WTC11 (cell line): ENCODE measurements around the gene NFATC1. TPM values are rescaled to one million over a fixed set of nuclear protein-coding genes. Genes with fewer than 3 reads are reported as not detected.

ENCODE experiments used
- ATAC-seq: fragments of 200-7000 bp; cut with Tn5 transposase; 2 replicates; pipeline ENCODE4 v1.10.0; 2021; ENCODE audit warnings: mild to moderate bottlenecking, moderate library complexity
- CTCF ChIA-PET: fragments of 300-600 bp; sonication (Branson Sonifier 250); formaldehyde crosslinking; loops from one replicate; lab custom pipeline; 2021; ENCODE audit warnings: antibody characterized with exemption; lab: Charles Lee
- POLR2A ChIA-PET: fragments of 350-600 bp; sonication (Branson Sonifier 250); formaldehyde crosslinking; loops from one replicate; lab custom pipeline; 2021; ENCODE audit warnings: antibody characterized with exemption; lab: Charles Lee
- DNase-seq: peaks from one replicate; pipeline ENCODE4 v3.0.0; 2021; ENCODE audit warnings: low spot score
- H3K27ac Mint-ChIP-seq: 2 replicates; pipeline ENCODE4 v1.8.0; 2021; ENCODE audit warnings: mixed read lengths
- H3K27me3 Mint-ChIP-seq: 2 replicates; pipeline ENCODE4 v1.8.0; 2021; ENCODE audit warnings: low read depth, mild to moderate bottlenecking, moderate library complexity, mixed read lengths
- H3K36me3 Mint-ChIP-seq: 2 replicates; pipeline ENCODE4 v1.8.0; 2021; ENCODE audit warnings: mixed read lengths
- H3K4me1 Mint-ChIP-seq: 2 replicates; pipeline ENCODE4 v1.8.0; 2022; ENCODE audit warnings: mixed read lengths
- H3K4me3 Mint-ChIP-seq: 2 replicates; pipeline ENCODE4 v1.8.0; 2021; ENCODE audit warnings: mild to moderate bottlenecking, moderate library complexity, mixed read lengths
- H3K9me3 Mint-ChIP-seq: 2 replicates; pipeline ENCODE4 v1.8.0; 2021; ENCODE audit warnings: mixed read lengths
- ATF3 ChIP-seq: sonication (generic); formaldehyde crosslinking; conservative IDR thresholded peaks from 2 replicates; pipeline ENCODE4 v1.8.1; 2022; ENCODE audit warnings: mild to moderate bottlenecking, missing genetic modification reagents
- CDX4 ChIP-seq: fragments of 250-450 bp; sonication (Bioruptor Pico); IDR thresholded peaks from 2 replicates; pipeline ENCODE4 v1.9.0; 2021; ENCODE audit warnings: moderate library complexity, mild to moderate bottlenecking, inconsistent platforms, borderline replicate concordance
- ELF4 ChIP-seq: sonication (generic); formaldehyde crosslinking; IDR thresholded peaks from 2 replicates; pipeline ENCODE4 v1.8.1; 2022; ENCODE audit warnings: low read depth, mild to moderate bottlenecking, moderate library complexity, missing genetic modification reagents
- FOXJ3 ChIP-seq: sonication (generic); formaldehyde crosslinking; IDR thresholded peaks from 2 replicates; pipeline ENCODE4 v1.9.0; 2021; ENCODE audit warnings: missing genetic modification reagents, mild to moderate bottlenecking, borderline replicate concordance
- FOXK1 ChIP-seq: sonication (generic); formaldehyde crosslinking; IDR thresholded peaks from 2 replicates; pipeline ENCODE4 v1.8.0; 2022; ENCODE audit warnings: mild to moderate bottlenecking, moderate library complexity, missing genetic modification reagents
- GRHL2 ChIP-seq: fragments of 250-450 bp; sonication (Bioruptor Pico); IDR thresholded peaks from 2 replicates; pipeline ENCODE4 v1.8.0; 2022; ENCODE audit warnings: mild to moderate bottlenecking, moderate library complexity; ENCODE audit not compliant: insufficient replicate concordance, severe bottlenecking
- HMGA2 ChIP-seq: fragments of 250-450 bp; sonication (Bioruptor Pico); IDR thresholded peaks from 2 replicates; pipeline ENCODE4 v1.4.0; 2021; ENCODE audit warnings: mild to moderate bottlenecking, moderate library complexity
- HMGXB4 ChIP-seq: sonication (generic); formaldehyde crosslinking; IDR thresholded peaks from 2 replicates; pipeline ENCODE4 v1.8.1; 2023; ENCODE audit warnings: mild to moderate bottlenecking, moderate library complexity, missing genetic modification reagents
- IRF2 ChIP-seq: sonication (generic); formaldehyde crosslinking; IDR thresholded peaks from 2 replicates; pipeline ENCODE4 v1.8.0; 2022; ENCODE audit warnings: low read depth, missing genetic modification reagents, borderline replicate concordance
- NFATC4 ChIP-seq: fragments of 250-450 bp; sonication (Bioruptor Pico); IDR thresholded peaks from 2 replicates; pipeline ENCODE4 v1.9.0; 2021; ENCODE audit warnings: mild to moderate bottlenecking
- NR2C2 ChIP-seq: sonication (generic); formaldehyde crosslinking; IDR thresholded peaks from 2 replicates; pipeline ENCODE4 v1.8.0; 2022; ENCODE audit warnings: mild to moderate bottlenecking, missing genetic modification reagents
- PRDM15 ChIP-seq: sonication (generic); formaldehyde crosslinking; IDR thresholded peaks from 2 replicates; pipeline ENCODE4 v1.8.0; 2022; ENCODE audit warnings: missing genetic modification reagents
- PRRX2 ChIP-seq: fragments of 250-450 bp; sonication (Bioruptor Pico); IDR thresholded peaks from 2 replicates; pipeline ENCODE4 v1.8.0; 2021; ENCODE audit warnings: mild to moderate bottlenecking
- SMAD3 ChIP-seq: sonication (generic); formaldehyde crosslinking; IDR thresholded peaks from 2 replicates; pipeline ENCODE4 v1.8.0; 2022; ENCODE audit warnings: missing genetic modification reagents, mild to moderate bottlenecking, borderline replicate concordance
- SMAD4 ChIP-seq: sonication (generic); formaldehyde crosslinking; IDR thresholded peaks from 2 replicates; pipeline ENCODE4 v1.8.0; 2022; ENCODE audit warnings: mild to moderate bottlenecking, missing genetic modification reagents
- TEAD4 ChIP-seq: sonication (generic); formaldehyde crosslinking; IDR thresholded peaks from 2 replicates; pipeline ENCODE4 v1.8.0; 2022; ENCODE audit warnings: mild to moderate bottlenecking, missing genetic modification reagents
- ZBTB21 ChIP-seq: sonication (generic); formaldehyde crosslinking; IDR thresholded peaks from 2 replicates; pipeline ENCODE4 v1.8.1; 2023; ENCODE audit warnings: mild to moderate bottlenecking, missing genetic modification reagents, borderline replicate concordance
- total RNA-seq: library from RNA; stranded (reverse); gene quantifications from 3 replicates; pipeline ENCODE4 v1.2.3, GENCODE V29; 2021
- TF ChIP-seq, protein P1 (sequence below): sonication (generic); formaldehyde crosslinking; IDR thresholded peaks from 2 replicates; pipeline ENCODE4 v1.8.1; 2022; ENCODE audit warnings: mild to moderate bottlenecking, missing genetic modification reagents, moderate library complexity, borderline replicate concordance
- TF ChIP-seq, protein P2 (sequence below): sonication (generic); formaldehyde crosslinking; IDR thresholded peaks from 2 replicates; pipeline ENCODE4 v1.8.1; 2022; ENCODE audit warnings: missing genetic modification reagents, borderline replicate concordance
- TF ChIP-seq, protein P3 (sequence below): sonication (generic); formaldehyde crosslinking; conservative IDR thresholded peaks from 2 replicates; pipeline ENCODE4 v1.8.1; 2023; ENCODE audit warnings: mild to moderate bottlenecking, low read depth, missing genetic modification reagents, moderate library complexity
- TF ChIP-seq, protein P4 (sequence below): fragments of 250-450 bp; sonication (Bioruptor Pico); IDR thresholded peaks from 2 replicates; pipeline ENCODE4 v1.9.0; 2021; ENCODE audit warnings: mild to moderate bottlenecking

NFATC1 gene
- total RNA-seq, 1 experiment from 2014 or later, result 20.2 TPM

DNA sequence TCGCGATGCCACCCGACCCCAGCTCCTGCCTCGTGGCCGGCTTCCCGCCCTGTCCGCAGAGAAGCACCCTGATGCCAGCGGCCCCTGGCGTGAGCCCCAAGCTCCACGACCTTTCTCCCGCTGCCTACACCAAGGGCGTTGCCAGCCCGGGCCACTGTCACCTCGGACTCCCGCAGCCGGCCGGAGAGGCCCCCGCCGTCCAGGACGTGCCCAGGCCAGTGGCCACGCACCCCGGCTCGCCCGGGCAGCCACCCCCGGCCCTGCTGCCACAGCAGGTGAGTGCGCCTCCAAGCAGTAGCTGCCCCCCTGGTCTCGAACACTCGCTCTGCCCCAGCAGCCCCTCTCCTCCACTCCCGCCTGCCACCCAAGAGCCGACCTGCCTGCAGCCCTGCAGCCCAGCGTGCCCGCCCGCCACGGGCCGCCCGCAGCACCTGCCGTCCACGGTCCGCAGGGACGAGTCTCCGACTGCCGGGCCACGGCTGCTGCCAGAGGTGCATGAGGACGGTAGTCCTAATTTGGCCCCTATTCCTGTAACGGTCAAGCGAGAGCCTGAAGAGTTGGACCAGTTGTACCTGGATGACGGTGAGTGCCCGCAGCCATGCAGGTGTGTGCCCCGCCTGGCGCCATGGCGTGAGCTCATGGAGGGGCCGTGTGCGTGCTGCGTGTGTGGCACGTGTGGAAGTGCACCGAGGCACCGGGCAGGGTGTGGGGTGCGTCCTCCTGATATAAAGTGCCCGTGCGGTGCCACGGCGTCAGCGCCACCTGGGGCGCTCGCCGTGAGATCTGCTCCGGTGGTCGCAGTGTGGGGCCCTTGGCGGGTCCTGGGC, 90.8 kb downstream of the NFATC1 start (continued):
- no peak for TF ChIP-seq PRRX2
- TF ChIP-seq, protein P1, sequence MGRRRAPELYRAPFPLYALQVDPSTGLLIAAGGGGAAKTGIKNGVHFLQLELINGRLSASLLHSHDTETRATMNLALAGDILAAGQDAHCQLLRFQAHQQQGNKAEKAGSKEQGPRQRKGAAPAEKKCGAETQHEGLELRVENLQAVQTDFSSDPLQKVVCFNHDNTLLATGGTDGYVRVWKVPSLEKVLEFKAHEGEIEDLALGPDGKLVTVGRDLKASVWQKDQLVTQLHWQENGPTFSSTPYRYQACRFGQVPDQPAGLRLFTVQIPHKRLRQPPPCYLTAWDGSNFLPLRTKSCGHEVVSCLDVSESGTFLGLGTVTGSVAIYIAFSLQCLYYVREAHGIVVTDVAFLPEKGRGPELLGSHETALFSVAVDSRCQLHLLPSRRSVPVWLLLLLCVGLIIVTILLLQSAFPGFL (CRISPR knock-in tag), result no peak
- TF ChIP-seq, protein P2, sequence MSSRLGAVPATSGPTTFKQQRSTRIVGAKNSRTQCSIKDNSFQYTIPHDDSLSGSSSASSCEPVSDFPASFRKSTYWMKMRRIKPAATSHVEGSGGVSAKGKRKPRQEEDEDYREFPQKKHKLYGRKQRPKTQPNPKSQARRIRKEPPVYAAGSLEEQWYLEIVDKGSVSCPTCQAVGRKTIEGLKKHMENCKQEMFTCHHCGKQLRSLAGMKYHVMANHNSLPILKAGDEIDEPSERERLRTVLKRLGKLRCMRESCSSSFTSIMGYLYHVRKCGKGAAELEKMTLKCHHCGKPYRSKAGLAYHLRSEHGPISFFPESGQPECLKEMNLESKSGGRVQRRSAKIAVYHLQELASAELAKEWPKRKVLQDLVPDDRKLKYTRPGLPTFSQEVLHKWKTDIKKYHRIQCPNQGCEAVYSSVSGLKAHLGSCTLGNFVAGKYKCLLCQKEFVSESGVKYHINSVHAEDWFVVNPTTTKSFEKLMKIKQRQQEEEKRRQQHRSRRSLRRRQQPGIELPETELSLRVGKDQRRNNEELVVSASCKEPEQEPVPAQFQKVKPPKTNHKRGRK, result no peak

DNA sequence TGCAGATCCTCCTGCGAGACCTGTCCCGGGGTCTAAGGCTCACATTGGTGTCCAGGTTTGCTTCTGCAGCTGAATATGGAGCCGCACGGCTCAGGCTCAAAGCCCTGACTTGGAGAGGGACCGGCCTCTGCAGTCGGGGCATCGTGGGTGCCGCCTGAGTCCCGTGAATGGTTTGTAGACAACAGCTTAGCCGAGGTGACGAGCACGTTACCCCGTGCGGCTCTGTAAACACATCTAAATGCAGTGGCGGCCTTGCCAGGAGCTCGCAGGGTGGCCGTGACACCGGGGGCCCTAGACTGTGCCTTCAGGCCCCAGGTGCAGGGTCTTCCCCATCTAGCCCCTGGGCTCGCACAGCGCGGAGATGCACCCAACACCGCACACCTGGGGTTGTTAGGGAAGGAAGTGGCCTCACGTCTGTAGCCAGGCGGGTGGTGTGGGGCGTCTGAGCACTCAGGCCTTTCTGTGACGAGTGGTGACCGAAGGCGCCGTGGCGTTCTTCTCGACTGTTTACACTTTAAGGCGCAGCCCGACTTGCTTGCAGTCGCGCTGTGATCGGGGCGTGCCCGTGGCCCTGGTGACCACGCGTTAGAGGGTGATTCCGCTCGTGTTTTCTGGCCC, 91.6 kb downstream of the NFATC1 start:
- H3K27ac Mint-ChIP-seq, result peak overlapping the region; percentile 53; the same call in 1 of the 2 replicates
- ATAC-seq (no peak), DNase-seq (no peak)
- ChIA-PET CTCF (no interaction called here), POLR2A (no interaction called here)
- no peaks in the 10 kb centered on the region for H3K9me3 Mint-ChIP-seq
- no peaks in the 10 kb centered on the region for H3K36me3 Mint-ChIP-seq
- no peak overlapping the region for H3K4me3 Mint-ChIP-seq
- H3K4me1 Mint-ChIP-seq, result no peaks in the 10 kb centered on the region
- no peaks in the 10 kb centered on the region for H3K27me3 Mint-ChIP-seq
- TF ChIP-seq, protein P3, sequence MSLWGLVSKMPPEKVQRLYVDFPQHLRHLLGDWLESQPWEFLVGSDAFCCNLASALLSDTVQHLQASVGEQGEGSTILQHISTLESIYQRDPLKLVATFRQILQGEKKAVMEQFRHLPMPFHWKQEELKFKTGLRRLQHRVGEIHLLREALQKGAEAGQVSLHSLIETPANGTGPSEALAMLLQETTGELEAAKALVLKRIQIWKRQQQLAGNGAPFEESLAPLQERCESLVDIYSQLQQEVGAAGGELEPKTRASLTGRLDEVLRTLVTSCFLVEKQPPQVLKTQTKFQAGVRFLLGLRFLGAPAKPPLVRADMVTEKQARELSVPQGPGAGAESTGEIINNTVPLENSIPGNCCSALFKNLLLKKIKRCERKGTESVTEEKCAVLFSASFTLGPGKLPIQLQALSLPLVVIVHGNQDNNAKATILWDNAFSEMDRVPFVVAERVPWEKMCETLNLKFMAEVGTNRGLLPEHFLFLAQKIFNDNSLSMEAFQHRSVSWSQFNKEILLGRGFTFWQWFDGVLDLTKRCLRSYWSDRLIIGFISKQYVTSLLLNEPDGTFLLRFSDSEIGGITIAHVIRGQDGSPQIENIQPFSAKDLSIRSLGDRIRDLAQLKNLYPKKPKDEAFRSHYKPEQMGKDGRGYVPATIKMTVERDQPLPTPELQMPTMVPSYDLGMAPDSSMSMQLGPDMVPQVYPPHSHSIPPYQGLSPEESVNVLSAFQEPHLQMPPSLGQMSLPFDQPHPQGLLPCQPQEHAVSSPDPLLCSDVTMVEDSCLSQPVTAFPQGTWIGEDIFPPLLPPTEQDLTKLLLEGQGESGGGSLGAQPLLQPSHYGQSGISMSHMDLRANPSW (CRISPR knock-in tag), result no peak
- no peak for TF ChIP-seq PRDM15
- no peak for TF ChIP-seq FOXK1 (CRISPR knock-in tag)
- TF ChIP-seq IRF2 (CRISPR knock-in tag), result no peak
- TF ChIP-seq CDX4 (CRISPR knock-in tag), result no peak
- no peak for TF ChIP-seq FOXJ3 (CRISPR knock-in tag)
- no peak for TF ChIP-seq SMAD3 (CRISPR knock-in tag)
- no peak for TF ChIP-seq ATF3
- TF ChIP-seq SMAD4 (CRISPR knock-in tag), result no peak
- TF ChIP-seq GRHL2, result no peak
- TF ChIP-seq ZBTB21 (CRISPR knock-in tag), result no peak
- TF ChIP-seq HMGA2, result no peak
- no peak for TF ChIP-seq HMGXB4 (CRISPR knock-in tag)
- TF ChIP-seq TEAD4, result no peak
- no peak for TF ChIP-seq NFATC4 (CRISPR knock-in tag)
- TF ChIP-seq ELF4 (CRISPR knock-in tag), result no peak
- no peak for TF ChIP-seq NR2C2
- TF ChIP-seq, protein P4, sequence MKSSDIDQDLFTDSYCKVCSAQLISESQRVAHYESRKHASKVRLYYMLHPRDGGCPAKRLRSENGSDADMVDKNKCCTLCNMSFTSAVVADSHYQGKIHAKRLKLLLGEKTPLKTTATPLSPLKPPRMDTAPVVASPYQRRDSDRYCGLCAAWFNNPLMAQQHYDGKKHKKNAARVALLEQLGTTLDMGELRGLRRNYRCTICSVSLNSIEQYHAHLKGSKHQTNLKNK (CRISPR knock-in tag), result no peak
